ENCODE results near the gene SNX8.
"Not testable (repeated sequence)": the region's sequence is repeated elsewhere in the genome, so short reads cannot be mapped to it uniquely, and the experiment has no call there.

Gene SNX8

GRCh38 chr7:2312267-2312929 is 1.8 kb downstream of the SNX8 start:
- H3K4me3 ChIP-seq (ENCODE audit: low read length): no peak overlapping the region
- no peak for TF ChIP-seq CTCF (conservative IDR thresholded peaks at IDR 0.05; ENCODE audit: low read length)
- DNase-seq (ENCODE audit: low read depth): no peak

- TF ChIP-seq CTCF (conservative IDR thresholded peaks at IDR 0.05; ENCODE audit: low read length): no peak
- DNase-seq (ENCODE audit: low read depth): peak; percentile 80
- no peak overlapping the region for H3K4me3 ChIP-seq (ENCODE audit: low read length)
These were observed 4.3 kb downstream of the SNX8 start for GRCh38 chr7:2309889-2310331.

GRCh38 chr7:2307690-2308107 is 6.5 kb downstream of the SNX8 start:
- H3K4me3 ChIP-seq (ENCODE audit: low read length): no peak overlapping the region
- TF ChIP-seq CTCF (conservative IDR thresholded peaks at IDR 0.05; ENCODE audit: low read length): no peak
- no peak for DNase-seq (ENCODE audit: low read depth)

- H3K4me3 ChIP-seq (ENCODE audit: low read length): no peak overlapping the region
- no peak for TF ChIP-seq CTCF (conservative IDR thresholded peaks at IDR 0.05; ENCODE audit: low read length)
- no peak for DNase-seq (ENCODE audit: low read depth)
These were observed 7.6 kb downstream of the SNX8 start for GRCh38 chr7:2306688-2307087.

GRCh38 chr7:2305258-2305657 is 9.0 kb downstream of the SNX8 start:
- DNase-seq (ENCODE audit: low read depth); H3K4me3 ChIP-seq (ENCODE audit: low read length): not testable (repeated sequence)

- DNase-seq (ENCODE audit: low read depth); H3K4me3 ChIP-seq (ENCODE audit: low read length): not testable (repeated sequence)
These were observed 10.7 kb downstream of the SNX8 start for GRCh38 chr7:2303520-2303919.

- DNase-seq (ENCODE audit: low read depth); H3K4me3 ChIP-seq (ENCODE audit: low read length): not testable (repeated sequence)
These were observed 11.4 kb downstream of the SNX8 start for GRCh38 chr7:2302743-2303397.

GRCh38 chr7:2301511-2301863 is 12.8 kb downstream of the SNX8 start:
- DNase-seq (ENCODE audit: low read depth): peak; percentile 25
- TF ChIP-seq CTCF (conservative IDR thresholded peaks at IDR 0.05; ENCODE audit: low read length): no peak
- no peak overlapping the region for H3K4me3 ChIP-seq (ENCODE audit: low read length)

All from AG10803 (cell line).